HG03175 (cell line): ENCODE measurements around the gene SH2D2A.
"Not testable (repeated sequence)": the region's sequence is repeated elsewhere in the genome, so short reads cannot be mapped to it uniquely, and the experiment has no call there.

Source experiments
- ATAC-seq: cut with Tn5 transposase; IDR thresholded peaks from one replicate; pipeline ENCODE4 v1.9.1; 2021; ENCODE audit warnings: mild to moderate bottlenecking, moderate library complexity; ENCODE audit not compliant: unreplicated experiment

SH2D2A gene

GRCh38 chr1:156775799-156776198, 40.8 kb downstream of the SH2D2A start:
- no peak for ATAC-seq

- no peak for ATAC-seq
Observed at GRCh38 chr1:156773607-156774006, 43.0 kb downstream of the SH2D2A start.

- ATAC-seq: no peak
Observed at GRCh38 chr1:156772728-156773497, 43.7 kb downstream of the SH2D2A start.

DNA sequence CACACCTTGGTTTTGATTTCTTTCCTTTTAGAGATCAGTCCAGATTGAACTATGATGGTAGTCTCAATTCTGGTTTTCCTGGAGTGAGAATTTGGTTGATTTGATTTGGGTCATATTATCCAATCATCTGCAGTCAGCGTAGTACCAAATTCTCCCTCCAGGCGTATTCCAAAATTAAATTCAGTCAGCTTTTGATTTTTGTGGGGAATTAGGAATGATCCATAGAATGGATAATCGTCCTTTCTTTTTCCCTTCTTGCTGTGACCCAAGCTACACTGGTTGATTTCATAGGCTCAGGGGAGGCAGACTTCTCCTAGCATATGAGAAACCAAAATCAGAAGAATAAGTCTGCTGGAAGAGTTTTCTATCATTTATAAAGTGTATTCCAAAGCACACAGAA, 44.4 kb downstream of the SH2D2A start:
- ATAC-seq: no peak

DNA sequence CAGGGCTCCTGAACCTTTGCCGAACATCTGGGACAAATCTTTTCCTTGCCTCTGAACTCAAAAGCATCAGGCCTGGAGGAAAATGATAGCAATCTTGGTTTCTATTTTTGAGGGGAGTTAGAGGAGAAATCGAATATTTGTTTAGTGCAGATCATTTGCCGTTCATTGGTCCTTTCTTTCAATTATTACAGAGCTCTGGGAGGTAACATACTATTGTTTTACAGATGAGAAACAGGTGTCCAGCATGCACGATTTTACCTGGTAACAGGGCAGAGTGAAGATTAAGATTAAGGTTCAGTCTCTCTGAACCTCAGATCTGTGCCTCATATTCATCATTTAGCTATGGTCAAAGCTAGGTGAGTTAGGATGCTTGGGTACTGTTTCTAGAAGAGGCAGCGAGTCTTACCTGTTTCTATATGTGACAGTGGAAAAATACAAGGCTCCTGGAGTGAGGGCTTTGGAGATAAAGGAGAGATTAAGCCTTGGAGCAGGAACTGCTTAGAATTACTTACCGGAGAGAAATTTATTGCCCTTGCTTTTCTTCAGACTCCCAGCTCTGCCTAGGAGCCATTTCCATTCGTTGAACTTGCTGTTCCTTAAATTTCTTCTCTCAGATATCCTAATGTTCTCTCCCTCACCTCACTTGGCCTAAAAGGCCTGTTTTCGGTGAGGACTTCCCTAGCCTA, 47.9 kb downstream of the SH2D2A start:
- ATAC-seq: no peak

GRCh38 chr1:156767879-156768604, 48.6 kb downstream of the SH2D2A start:
- ATAC-seq: no peak

GRCh38 chr1:156767101-156767878, 49.4 kb downstream of the SH2D2A start, which contains the start of gene PRCC:
PRCC (plus strand) TSS chr1:156767535; CDS start chr1:156767772, 237 bp downstream.
- ATAC-seq: peak; percentile 95

- peak; percentile 16 for ATAC-seq
Observed at GRCh38 chr1:156766298-156767100, 50.1 kb downstream of the SH2D2A start.

DNA sequence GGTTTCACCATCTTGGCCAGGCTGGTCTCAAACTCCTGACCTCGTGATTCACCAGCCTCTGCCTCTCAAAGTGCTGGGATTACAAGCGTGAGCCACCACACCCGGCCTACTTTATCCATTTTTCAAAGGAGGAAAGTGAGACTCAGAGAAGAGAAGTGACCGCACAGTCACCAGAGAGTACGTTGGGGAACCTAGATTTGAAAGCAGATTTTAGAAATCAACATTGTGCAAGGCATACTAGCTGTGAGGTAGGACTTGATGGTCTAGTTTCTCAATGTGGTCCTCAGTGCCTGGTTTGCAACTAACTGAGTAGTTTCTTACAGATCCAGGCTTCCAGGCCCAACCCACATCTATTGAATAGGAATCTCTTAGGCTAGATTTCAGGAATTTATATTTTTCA, 51.0 kb downstream of the SH2D2A start:
- ATAC-seq: no peak

- ATAC-seq: not testable (repeated sequence)
Observed at GRCh38 chr1:156765136-156765535, 51.5 kb downstream of the SH2D2A start.

GRCh38 chr1:156760796-156761104, 55.9 kb downstream of the SH2D2A start:
- ATAC-seq: no peak

- ATAC-seq: no peak
Observed at GRCh38 chr1:156760092-156760795, 56.4 kb downstream of the SH2D2A start.

- not testable (repeated sequence) for ATAC-seq
Observed at GRCh38 chr1:156757572-156758253, 58.9 kb downstream of the SH2D2A start.

DNA sequence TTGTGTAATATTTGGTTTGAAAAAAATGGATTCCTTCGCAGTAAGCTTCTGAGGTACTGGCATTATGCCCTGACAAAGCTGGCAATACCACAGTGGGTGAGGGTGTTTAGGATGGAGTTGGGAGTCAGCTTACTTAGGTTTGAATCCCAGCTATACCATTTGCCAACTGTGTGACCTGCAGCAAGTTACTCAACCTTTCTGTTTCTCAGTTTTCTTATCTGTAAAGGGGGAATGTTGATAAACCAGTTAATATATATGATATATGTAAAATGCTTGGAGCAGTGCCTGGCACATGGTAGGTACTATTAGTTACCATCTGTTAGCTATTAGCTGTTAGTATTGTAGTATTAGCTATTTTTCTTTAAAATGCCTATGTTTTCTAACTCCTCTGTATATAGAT, 60.3 kb downstream of the SH2D2A start:
- ATAC-seq: no peak
